Measurements from ENCODE around the gene CCDC71. TPM values are rescaled to one million over a fixed set of nuclear protein-coding genes. Genes with fewer than 3 reads are reported as not detected.

The CCDC71 gene
- total and polyA plus RNA-seq, 2 of the 13 experiments (the other 11 are each of a cell fraction or from before 2014, with no cell fraction given) = 9.7 to 14.3 TPM

DNA sequence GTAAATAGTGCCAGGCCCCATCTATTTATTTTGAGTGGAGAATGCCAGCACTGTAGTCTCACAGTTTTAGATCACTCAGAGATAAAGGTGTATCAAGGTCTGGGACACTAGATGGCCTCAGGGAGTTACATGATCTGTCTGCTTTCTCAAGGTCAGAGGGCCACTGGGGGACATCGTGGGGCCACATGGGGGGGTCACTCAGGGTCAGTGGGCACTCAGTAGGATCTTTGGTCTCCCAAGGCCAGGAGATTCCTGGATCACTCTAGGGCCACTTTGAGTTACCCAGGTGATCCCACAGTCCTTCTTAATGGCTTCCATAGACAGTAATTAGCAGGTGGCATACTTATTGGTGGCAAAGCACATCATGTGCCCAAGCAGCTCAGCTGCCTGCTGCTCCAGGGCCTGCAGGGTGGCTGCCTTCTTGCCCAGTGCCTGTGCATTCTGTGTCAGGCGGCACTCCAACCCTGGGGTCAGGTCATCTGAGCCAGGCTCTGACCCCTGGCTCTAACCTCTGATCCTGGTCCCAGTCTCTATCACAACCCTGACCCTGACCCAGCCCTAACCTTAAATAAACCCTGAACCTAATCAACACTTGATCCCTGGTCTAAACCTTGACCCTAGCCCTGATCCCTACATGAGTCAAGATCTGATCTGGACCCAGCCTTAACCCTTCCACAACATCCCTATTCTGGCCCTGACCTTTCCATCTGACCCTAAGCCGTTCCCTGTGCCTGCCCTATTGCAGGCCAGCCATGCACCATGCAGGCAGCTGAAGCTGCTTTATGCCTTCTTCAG, 31.5 kb downstream of the CCDC71 start (continued):
- TF ChIP-seq, protein P1, sequence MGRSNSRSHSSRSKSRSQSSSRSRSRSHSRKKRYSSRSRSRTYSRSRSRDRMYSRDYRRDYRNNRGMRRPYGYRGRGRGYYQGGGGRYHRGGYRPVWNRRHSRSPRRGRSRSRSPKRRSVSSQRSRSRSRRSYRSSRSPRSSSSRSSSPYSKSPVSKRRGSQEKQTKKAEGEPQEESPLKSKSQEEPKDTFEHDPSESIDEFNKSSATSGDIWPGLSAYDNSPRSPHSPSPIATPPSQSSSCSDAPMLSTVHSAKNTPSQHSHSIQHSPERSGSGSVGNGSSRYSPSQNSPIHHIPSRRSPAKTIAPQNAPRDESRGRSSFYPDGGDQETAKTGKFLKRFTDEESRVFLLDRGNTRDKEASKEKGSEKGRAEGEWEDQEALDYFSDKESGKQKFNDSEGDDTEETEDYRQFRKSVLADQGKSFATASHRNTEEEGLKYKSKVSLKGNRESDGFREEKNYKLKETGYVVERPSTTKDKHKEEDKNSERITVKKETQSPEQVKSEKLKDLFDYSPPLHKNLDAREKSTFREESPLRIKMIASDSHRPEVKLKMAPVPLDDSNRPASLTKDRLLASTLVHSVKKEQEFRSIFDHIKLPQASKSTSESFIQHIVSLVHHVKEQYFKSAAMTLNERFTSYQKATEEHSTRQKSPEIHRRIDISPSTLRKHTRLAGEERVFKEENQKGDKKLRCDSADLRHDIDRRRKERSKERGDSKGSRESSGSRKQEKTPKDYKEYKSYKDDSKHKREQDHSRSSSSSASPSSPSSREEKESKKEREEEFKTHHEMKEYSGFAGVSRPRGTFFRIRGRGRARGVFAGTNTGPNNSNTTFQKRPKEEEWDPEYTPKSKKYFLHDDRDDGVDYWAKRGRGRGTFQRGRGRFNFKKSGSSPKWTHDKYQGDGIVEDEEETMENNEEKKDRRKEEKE (IDR thresholded peaks at IDR 0.05) = no peak
- no peak for TF ChIP-seq RFX5 (IDR thresholded peaks at IDR 0.05; ENCODE audit: low read depth, low read length)
- TF ChIP-seq IKZF4 (CRISPR knock-in tag; IDR thresholded peaks at IDR 0.05; ENCODE audit: borderline replicate concordance, low read depth, not compliant biosample characterization) = no peak
- no peak for TF ChIP-seq FLYWCH1 (CRISPR knock-in tag; IDR thresholded peaks at IDR 0.05)
- no peak for TF ChIP-seq ZSCAN12 (CRISPR knock-in tag; IDR thresholded peaks at IDR 0.05)
- no peak for TF ChIP-seq ZNF879 (CRISPR knock-in tag; IDR thresholded peaks at IDR 0.05)
- no peak for TF ChIP-seq SATB2 (CRISPR knock-in tag; IDR thresholded peaks at IDR 0.05)
- TF ChIP-seq, protein P2, sequence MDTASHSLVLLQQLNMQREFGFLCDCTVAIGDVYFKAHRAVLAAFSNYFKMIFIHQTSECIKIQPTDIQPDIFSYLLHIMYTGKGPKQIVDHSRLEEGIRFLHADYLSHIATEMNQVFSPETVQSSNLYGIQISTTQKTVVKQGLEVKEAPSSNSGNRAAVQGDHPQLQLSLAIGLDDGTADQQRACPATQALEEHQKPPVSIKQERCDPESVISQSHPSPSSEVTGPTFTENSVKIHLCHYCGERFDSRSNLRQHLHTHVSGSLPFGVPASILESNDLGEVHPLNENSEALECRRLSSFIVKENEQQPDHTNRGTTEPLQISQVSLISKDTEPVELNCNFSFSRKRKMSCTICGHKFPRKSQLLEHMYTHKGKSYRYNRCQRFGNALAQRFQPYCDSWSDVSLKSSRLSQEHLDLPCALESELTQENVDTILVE (CRISPR knock-in tag; IDR thresholded peaks at IDR 0.05) = 0 out of 2 replicates have a peak, but pooled peaks have one; percentile 14
- no peak for TF ChIP-seq ZNF543 (CRISPR knock-in tag; IDR thresholded peaks at IDR 0.05)
- 0 out of 2 replicates have a peak, but pooled peaks have one; percentile 60 for TF ChIP-seq JUN (CRISPR knock-in tag; IDR thresholded peaks at IDR 0.05)
- 0 out of 2 replicates have a peak, but pooled peaks have one; percentile 53 for TF ChIP-seq ZNF530 (CRISPR knock-in tag; IDR thresholded peaks at IDR 0.05; ENCODE audit: low read depth)
- TF ChIP-seq EED (CRISPR knock-in tag; IDR thresholded peaks at IDR 0.05) = no peak
- TF ChIP-seq HDAC1 (CRISPR knock-in tag; IDR thresholded peaks at IDR 0.05) = 0 out of 2 replicates have a peak, but pooled peaks have one; percentile 6
- peak; percentile 86 for TF ChIP-seq ZKSCAN1 (IDR thresholded peaks at IDR 0.05; ENCODE audit: low read length)
- TF ChIP-seq ELF1 (CRISPR knock-in tag; IDR thresholded peaks at IDR 0.05) = no peak
- TF ChIP-seq, protein P3, sequence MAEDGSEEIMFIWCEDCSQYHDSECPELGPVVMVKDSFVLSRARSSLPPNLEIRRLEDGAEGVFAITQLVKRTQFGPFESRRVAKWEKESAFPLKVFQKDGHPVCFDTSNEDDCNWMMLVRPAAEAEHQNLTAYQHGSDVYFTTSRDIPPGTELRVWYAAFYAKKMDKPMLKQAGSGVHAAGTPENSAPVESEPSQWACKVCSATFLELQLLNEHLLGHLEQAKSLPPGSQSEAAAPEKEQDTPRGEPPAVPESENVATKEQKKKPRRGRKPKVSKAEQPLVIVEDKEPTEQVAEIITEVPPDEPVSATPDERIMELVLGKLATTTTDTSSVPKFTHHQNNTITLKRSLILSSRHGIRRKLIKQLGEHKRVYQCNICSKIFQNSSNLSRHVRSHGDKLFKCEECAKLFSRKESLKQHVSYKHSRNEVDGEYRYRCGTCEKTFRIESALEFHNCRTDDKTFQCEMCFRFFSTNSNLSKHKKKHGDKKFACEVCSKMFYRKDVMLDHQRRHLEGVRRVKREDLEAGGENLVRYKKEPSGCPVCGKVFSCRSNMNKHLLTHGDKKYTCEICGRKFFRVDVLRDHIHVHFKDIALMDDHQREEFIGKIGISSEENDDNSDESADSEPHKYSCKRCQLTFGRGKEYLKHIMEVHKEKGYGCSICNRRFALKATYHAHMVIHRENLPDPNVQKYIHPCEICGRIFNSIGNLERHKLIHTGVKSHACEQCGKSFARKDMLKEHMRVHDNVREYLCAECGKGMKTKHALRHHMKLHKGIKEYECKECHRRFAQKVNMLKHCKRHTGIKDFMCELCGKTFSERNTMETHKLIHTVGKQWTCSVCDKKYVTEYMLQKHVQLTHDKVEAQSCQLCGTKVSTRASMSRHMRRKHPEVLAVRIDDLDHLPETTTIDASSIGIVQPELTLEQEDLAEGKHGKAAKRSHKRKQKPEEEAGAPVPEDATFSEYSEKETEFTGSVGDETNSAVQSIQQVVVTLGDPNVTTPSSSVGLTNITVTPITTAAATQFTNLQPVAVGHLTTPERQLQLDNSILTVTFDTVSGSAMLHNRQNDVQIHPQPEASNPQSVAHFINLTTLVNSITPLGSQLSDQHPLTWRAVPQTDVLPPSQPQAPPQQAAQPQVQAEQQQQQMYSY (CRISPR knock-in tag; IDR thresholded peaks at IDR 0.05) = peak; percentile 69; the same call in 1 of the 2 replicates
- TF ChIP-seq ZNF703 (CRISPR knock-in tag; IDR thresholded peaks at IDR 0.05; ENCODE audit: borderline replicate concordance) = 0 out of 2 replicates have a peak, but pooled peaks have one; percentile 15
- TF ChIP-seq, protein P4, sequence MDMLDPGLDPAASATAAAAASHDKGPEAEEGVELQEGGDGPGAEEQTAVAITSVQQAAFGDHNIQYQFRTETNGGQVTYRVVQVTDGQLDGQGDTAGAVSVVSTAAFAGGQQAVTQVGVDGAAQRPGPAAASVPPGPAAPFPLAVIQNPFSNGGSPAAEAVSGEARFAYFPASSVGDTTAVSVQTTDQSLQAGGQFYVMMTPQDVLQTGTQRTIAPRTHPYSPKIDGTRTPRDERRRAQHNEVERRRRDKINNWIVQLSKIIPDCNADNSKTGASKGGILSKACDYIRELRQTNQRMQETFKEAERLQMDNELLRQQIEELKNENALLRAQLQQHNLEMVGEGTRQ (IDR thresholded peaks at IDR 0.05; ENCODE audit: low read depth, low read length) = no peak
- TF ChIP-seq, protein P4 (CRISPR knock-in tag; IDR thresholded peaks at IDR 0.05; ENCODE audit: borderline replicate concordance) = no peak
- TF ChIP-seq, protein P5, sequence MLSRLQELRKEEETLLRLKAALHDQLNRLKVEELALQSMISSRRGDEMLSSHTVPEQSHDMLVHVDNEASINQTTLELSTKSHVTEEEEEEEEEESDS (CRISPR knock-in tag; IDR thresholded peaks at IDR 0.05; ENCODE audit: borderline replicate concordance) = no peak

Measured in HepG2 (cell line).